Breast epithelium (tissue), 3 donors: ENCODE measurements around the gene ELMO1.

Experiments
- CTCF ChIP-seq, 3 donors: fragments of 450-650 bp; IDR thresholded peaks; one replicate each; pipeline ENCODE4 v1.5.1; 2016 to 2017; ENCODE audit warnings: antibody characterized with exemption in 3 of 3, mild to moderate bottlenecking in 3 of 3, moderate library complexity in 3 of 3
- POLR2A ChIP-seq: fragments of 450-650 bp; IDR thresholded peaks from one replicate; pipeline ENCODE4 v1.6.1; 2016; ENCODE audit warnings: antibody characterized with exemption, mild to moderate bottlenecking, moderate library complexity
- POLR2AphosphoS5 ChIP-seq, 3 donors: sonication (generic); formaldehyde crosslinking; IDR thresholded peaks; one replicate each; pipeline ENCODE4 v1.6.1; 2017; ENCODE audit warnings: antibody characterized with exemption in 3 of 3

GRCh38 chr7:37349979-37350590 is 98.6 kb downstream of the ELMO1 start:
- TF ChIP-seq CTCF (IDR thresholded peaks at IDR 0.05) (no peak), POLR2A (no peak), POLR2AphosphoS5 (IDR thresholded peaks at IDR 0.05) (no peak)
